Endothelial cell of umbilical vein (primary cell): ENCODE data around the gene C16orf95. TPM values are rescaled to one million over a fixed set of nuclear protein-coding genes. Genes with fewer than 3 reads are reported as not detected.

Experiments used
- BruUV-seq: library from RNA; stranded (reverse); fragments of 400-500 nt; replicated peaks from 2 replicates; lab custom pipeline; 2021; lab: Mats Ljungman, UMichigan
- CTCF ChIA-PET: fragments of 300-600, 350-600 bp; sonication (Branson Sonifier 250); formaldehyde crosslinking; loops from one replicate; lab custom pipeline; 2021; ENCODE audit warnings: antibody characterized with exemption, inconsistent platforms; lab: Charles Lee
- POLR2A ChIA-PET: fragments of 300-600, 350-600 bp; sonication (Branson Sonifier 250); formaldehyde crosslinking; loops from one replicate; lab custom pipeline; 2021; ENCODE audit warnings: antibody characterized with exemption, inconsistent platforms; lab: Charles Lee
- DNase-seq: peaks from one replicate; pipeline ENCODE4 v3.0.0-alpha.2; 2011; ENCODE audit warnings: low read depth, low spot score
- FAIRE-seq: peaks from 2 replicates; lab custom pipeline; 2011; peaks lifted over from hg19 to GRCh38; lab: Jason Lieb, UNC
- H2AFZ ChIP-seq: 2 replicates; pipeline ENCODE4 v1.6.0; 2012; ENCODE audit warnings: low read depth, low read length, control low read depth, inconsistent platforms
- H3K27ac ChIP-seq: 2 replicates; pipeline ENCODE4 v1.5.1; 2011; ENCODE audit warnings: low read depth, mild to moderate bottlenecking, control low read depth, low read length, moderate library complexity; ENCODE audit not compliant: insufficient read depth
- H3K27me3 ChIP-seq, 2 experiments: 2 replicates each; pipeline versions ENCODE4 v1.6.0 to v1.6.1; 2011; ENCODE audit warnings: low read length in 2 of 2, mixed read lengths in 1 of 2; ENCODE audit not compliant: control insufficient read depth in 2 of 2, insufficient read depth in 2 of 2
- H3K36me3 ChIP-seq, 2 experiments: 2 replicates in 1 of 2; 3 replicates in 1 of 2; pipeline ENCODE4 v1.5.1; 2011; ENCODE audit warnings: low read length in 2 of 2, mild to moderate bottlenecking in 1 of 2, moderate library complexity in 1 of 2; ENCODE audit not compliant: control insufficient read depth in 2 of 2, insufficient read depth in 2 of 2; ENCODE audit errors: extremely low read depth in 1 of 2
- H3K4me1 ChIP-seq: 3 replicates; pipeline ENCODE4 v1.5.1; 2011; ENCODE audit warnings: mild to moderate bottlenecking, low read length; ENCODE audit not compliant: control insufficient read depth, insufficient read depth; ENCODE audit errors: extremely low read depth
- H3K4me2 ChIP-seq: 2 replicates; pipeline ENCODE4 v1.6.1; 2011; ENCODE audit warnings: low read length, control low read depth, mixed read lengths; ENCODE audit not compliant: insufficient read depth
- H3K4me3 ChIP-seq, 3 experiments: fragments of 200-600 bp in 1 of 3; sonication (generic), shearing (Covaris generic) in 1 of 3; replicated peaks in 1 of 3; 2 replicates each; pipeline ENCODE4 v1.5.1; 2011 to 2016; ENCODE audit warnings: control low read depth in 3 of 3, low read length in 3 of 3, mild to moderate bottlenecking in 2 of 3, inconsistent platforms in 1 of 3, low read depth in 1 of 3, moderate library complexity in 1 of 3; ENCODE audit not compliant: insufficient read depth in 1 of 3
- H3K79me2 ChIP-seq: 2 replicates; pipeline ENCODE4 v1.6.0; 2012; ENCODE audit warnings: low read length, inconsistent platforms; ENCODE audit not compliant: control insufficient read depth, insufficient read depth
- H3K9ac ChIP-seq: replicated peaks from 2 replicates; pipeline ENCODE3; 2011; ENCODE audit warnings: low read length, control low read depth; ENCODE audit not compliant: insufficient read depth; ENCODE audit errors: extremely low read depth
- H3K9me1 ChIP-seq: replicated peaks from 3 replicates; pipeline ENCODE4 v1.6.0; 2011; ENCODE audit warnings: mild to moderate bottlenecking, low read length; ENCODE audit not compliant: control insufficient read depth, insufficient read depth; ENCODE audit errors: extremely low read depth
- H3K9me3 ChIP-seq: replicated peaks from 2 replicates; pipeline ENCODE4 v1.5.1; 2012; ENCODE audit warnings: low read length, inconsistent platforms; ENCODE audit not compliant: control insufficient read depth, insufficient read depth
- H4K20me1 ChIP-seq: replicated peaks from 2 replicates; pipeline ENCODE3; 2011; ENCODE audit warnings: mild to moderate bottlenecking, low read length; ENCODE audit not compliant: control insufficient read depth, insufficient read depth; ENCODE audit errors: extremely low read depth
- EZH2 ChIP-seq: IDR thresholded peaks from 2 replicates; pipeline ENCODE4 v1.6.1; 2012; ENCODE audit warnings: borderline replicate concordance, low read depth, mild to moderate bottlenecking, moderate library complexity, low read length, inconsistent platforms; ENCODE audit not compliant: severe bottlenecking
- FOS ChIP-seq: IDR thresholded peaks from 2 replicates; pipeline ENCODE4 v1.6.1; 2011; ENCODE audit warnings: mild to moderate bottlenecking, low read length, moderate library complexity, borderline replicate concordance; ENCODE audit not compliant: insufficient read depth
- GATA2 ChIP-seq: IDR thresholded peaks from 2 replicates; pipeline ENCODE4 v1.7.0; 2011; ENCODE audit warnings: low read depth, mild to moderate bottlenecking, moderate library complexity, mixed read lengths, low read length; ENCODE audit not compliant: insufficient read length, insufficient read depth
- JUN ChIP-seq: IDR thresholded peaks from 2 replicates; pipeline ENCODE4 v1.6.1; 2011; ENCODE audit warnings: borderline replicate concordance, low read depth; ENCODE audit not compliant: insufficient read length, insufficient read depth
- MYC ChIP-seq: IDR thresholded peaks from one replicate; pipeline ENCODE4 v1.6.1; 2011; ENCODE audit warnings: mild to moderate bottlenecking, low read depth, low read length
- POLR2A ChIP-seq: IDR thresholded peaks from 2 replicates; pipeline ENCODE4 v1.6.1; 2012; ENCODE audit warnings: low read depth, mild to moderate bottlenecking, control low read depth, low read length
- POLR2AphosphoS5 ChIP-seq: IDR thresholded peaks from 2 replicates; pipeline ENCODE4 v1.6.1; 2012; ENCODE audit warnings: low read depth, mild to moderate bottlenecking, control low read depth, low read length, moderate library complexity; ENCODE audit not compliant: insufficient read depth
- dilution Hi-C: fragments of 300-500 bp; cut with MboI; formaldehyde crosslinking; loops from one replicate; pipeline ENCODE4 v1.15.0; 2019; ENCODE audit warnings: low sequenced_read_pairs; ENCODE audit not compliant: extremely low pct_ligation_motif_present
- intact Hi-C: fragments of 100-400 bp; cut with micrococcal nuclease; formaldehyde crosslinking; loops from one replicate; pipeline ENCODE4 v1.10.0; 2022
- polyA plus RNA-seq, 4 experiments: library from polyadenylated mRNA; depleted of rRNA in 3 of 4; stranded (reverse) in 3 of 4; unstranded in 1 of 4; fragments of >200 nt; gene quantifications; 2 replicates each; pipeline versions ENCODE4 v1.2.1 to v1.2.3, GENCODE V29; 2011 to 2012; ENCODE audit warnings: missing spikeins in 1 of 4
- total RNA-seq: library from RNA; stranded (reverse); gene quantifications from 2 replicates; pipeline ENCODE4 v1.2.3, GENCODE V29; 2021
- TF ChIP-seq, protein P1 (sequence below): IDR thresholded peaks from 2 replicates; pipeline ENCODE4 v1.6.1; 2011; ENCODE audit not compliant: insufficient read depth, insufficient read length
- TF ChIP-seq, protein P2 (sequence below), 2 donors: IDR thresholded peaks; 1 replicate in 1 of 2; 2 replicates in 1 of 2; pipeline ENCODE4 v1.5.1; 2011; ENCODE audit warnings: low read length in 2 of 2, mild to moderate bottlenecking in 2 of 2, moderate library complexity in 2 of 2, control low read depth in 1 of 2, inconsistent platforms in 1 of 2, low read depth in 1 of 2; ENCODE audit not compliant: insufficient read depth in 1 of 2; ENCODE audit errors: extremely low read depth in 1 of 2

C16orf95 gene
- total and polyA plus RNA-seq, 2 donors (not counting 3 experiments of a cell fraction or from before 2014, with no cell fraction given), result 4.0 to 6.6 TPM

DNA sequence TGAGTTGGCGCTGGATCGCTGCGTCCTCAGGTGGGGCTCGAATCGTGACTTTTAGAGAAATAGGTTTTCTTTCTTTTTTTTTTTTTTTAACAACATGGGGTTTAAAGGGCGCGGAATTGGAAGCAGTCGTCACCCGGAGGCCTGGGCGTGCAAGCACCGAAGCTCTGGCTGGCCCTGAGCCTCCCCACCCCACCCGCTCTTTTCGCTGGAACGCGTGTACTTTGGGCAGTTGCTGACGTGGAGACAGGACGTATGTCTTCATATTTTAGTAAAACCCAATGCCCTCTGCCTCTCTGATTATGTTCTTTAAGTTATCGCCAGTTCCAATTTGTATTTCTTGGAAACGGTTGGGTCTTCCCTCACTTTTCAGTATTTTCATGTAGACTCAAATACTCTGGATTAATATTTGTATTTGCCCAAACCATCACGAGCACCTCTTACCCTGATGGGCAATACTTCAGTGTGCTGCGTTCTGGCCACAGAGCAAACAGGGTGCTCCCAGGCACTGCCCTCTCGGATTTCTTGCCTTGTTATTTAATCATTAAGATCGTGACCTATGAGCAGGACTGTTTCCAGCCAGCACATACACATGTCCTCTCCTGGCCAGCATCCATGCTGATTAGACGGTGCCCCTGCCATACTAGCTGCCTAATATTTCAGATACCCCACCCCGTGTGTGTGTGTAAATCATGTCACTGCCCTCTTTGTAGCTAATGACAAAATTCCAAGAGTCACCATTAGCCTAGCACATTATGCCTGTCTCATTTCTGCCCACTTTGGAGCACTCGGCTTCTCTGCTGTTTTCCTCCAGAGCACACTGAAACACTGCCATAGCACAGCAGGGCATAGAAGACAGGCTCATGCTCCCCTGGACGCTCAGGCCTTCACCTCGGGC, 805 bp upstream of the C16orf95 start:
- H3K9ac ChIP-seq, result peak overlapping the region; percentile 98
- no peaks in the 10 kb centered on the region for H3K9me1 ChIP-seq
- intact Hi-C loops (loop anchor here (1.0 to 5.0 kb wide), 4 partner anchors 65 to 931 kb away; partner anchors contain the start of gene FBXO31), dilution Hi-C loops (no loop called here)
- ChIA-PET POLR2A (interaction anchor here (1.0 kb wide), 1 partner anchor 65 kb away, joined by 6 read pairs; the partner anchor contains the start of gene FBXO31), CTCF (interaction anchor here (0.6 to 1.7 kb wide), 9 partner anchors 9 to 1646 kb away, joined by 3 to 9 read pairs (median 4); partner anchors contain the start of gene FBXO31)
- TF ChIP-seq, protein P1, sequence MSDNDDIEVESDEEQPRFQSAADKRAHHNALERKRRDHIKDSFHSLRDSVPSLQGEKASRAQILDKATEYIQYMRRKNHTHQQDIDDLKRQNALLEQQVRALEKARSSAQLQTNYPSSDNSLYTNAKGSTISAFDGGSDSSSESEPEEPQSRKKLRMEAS, result no peak
- no peak for TF ChIP-seq MYC
- no peak for TF ChIP-seq GATA2
- no peak for TF ChIP-seq EZH2
- TF ChIP-seq, protein P2, sequence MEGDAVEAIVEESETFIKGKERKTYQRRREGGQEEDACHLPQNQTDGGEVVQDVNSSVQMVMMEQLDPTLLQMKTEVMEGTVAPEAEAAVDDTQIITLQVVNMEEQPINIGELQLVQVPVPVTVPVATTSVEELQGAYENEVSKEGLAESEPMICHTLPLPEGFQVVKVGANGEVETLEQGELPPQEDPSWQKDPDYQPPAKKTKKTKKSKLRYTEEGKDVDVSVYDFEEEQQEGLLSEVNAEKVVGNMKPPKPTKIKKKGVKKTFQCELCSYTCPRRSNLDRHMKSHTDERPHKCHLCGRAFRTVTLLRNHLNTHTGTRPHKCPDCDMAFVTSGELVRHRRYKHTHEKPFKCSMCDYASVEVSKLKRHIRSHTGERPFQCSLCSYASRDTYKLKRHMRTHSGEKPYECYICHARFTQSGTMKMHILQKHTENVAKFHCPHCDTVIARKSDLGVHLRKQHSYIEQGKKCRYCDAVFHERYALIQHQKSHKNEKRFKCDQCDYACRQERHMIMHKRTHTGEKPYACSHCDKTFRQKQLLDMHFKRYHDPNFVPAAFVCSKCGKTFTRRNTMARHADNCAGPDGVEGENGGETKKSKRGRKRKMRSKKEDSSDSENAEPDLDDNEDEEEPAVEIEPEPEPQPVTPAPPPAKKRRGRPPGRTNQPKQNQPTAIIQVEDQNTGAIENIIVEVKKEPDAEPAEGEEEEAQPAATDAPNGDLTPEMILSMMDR (IDR thresholded peaks at IDR 0.05; ENCODE audit: extremely low read depth in 1 of 2, insufficient read depth in 1 of 2, low read depth in 1 of 2, low read length in 2 of 2), result no peak
- TF ChIP-seq POLR2A, result no peak
- TF ChIP-seq FOS, result no peak
- TF ChIP-seq POLR2AphosphoS5, result no peak
- TF ChIP-seq JUN, result no peak
- no peaks in the 10 kb centered on the region for H3K27me3 ChIP-seq
- H4K20me1 ChIP-seq, result no peaks in the 10 kb centered on the region
- H3K4me3 ChIP-seq, result peak overlapping the region; percentile 91 to 99 (median 94)
- TSS peak; percentile 61 for BruUV-seq
- H3K79me2 ChIP-seq, result peaks cover 11% of the 10 kb centered on the region
- FAIRE-seq (peak; percentile 69), DNase-seq (no peak)
- H3K4me1 ChIP-seq, result peaks cover 7% of the 10 kb centered on the region
- H3K36me3 ChIP-seq, result no peaks in the 10 kb centered on the region
- no peak overlapping the region for H2AFZ ChIP-seq
- peak overlapping the region; percentile 91 for H3K4me2 ChIP-seq
- H3K27ac ChIP-seq, result peak overlapping the region; percentile 84
- H3K9me3 ChIP-seq, result no peaks in the 10 kb centered on the region
